Frontal cortex (tissue), 4 donors: ENCODE results near the gene GOLGA7B. TPM values are rescaled to one million over a fixed set of nuclear protein-coding genes. Genes with fewer than 3 reads are reported as not detected.

Source experiments
- DNase-seq, 2 donors: peaks; one replicate each; pipeline ENCODE4 v3.0.0; 2012; ENCODE audit warnings: low spot score in 2 of 2
- FAIRE-seq: peaks from 2 replicates; lab custom pipeline; 2012; peaks lifted over from hg19 to GRCh38; lab: Jason Lieb, UNC
- total RNA-seq: library from RNA; depleted of rRNA; stranded (reverse); fragments of >200 nt; gene quantifications from one replicate; pipeline ENCODE4 v1.2.3, GENCODE V29; 2014
- donor health status: control.
- donor health status: control.
- donor health status: control.

GOLGA7B gene
- 17.9 TPM for total RNA-seq

GRCh38 chr10:97849687-97850402 lies at the start of gene GOLGA7B:
GOLGA7B (plus strand) TSS chr10:97849843; CDS start chr10:97850304, 461 bp downstream.
- peak; percentile 62 to 66 for DNase-seq
- FAIRE-seq: no peak

DNA sequence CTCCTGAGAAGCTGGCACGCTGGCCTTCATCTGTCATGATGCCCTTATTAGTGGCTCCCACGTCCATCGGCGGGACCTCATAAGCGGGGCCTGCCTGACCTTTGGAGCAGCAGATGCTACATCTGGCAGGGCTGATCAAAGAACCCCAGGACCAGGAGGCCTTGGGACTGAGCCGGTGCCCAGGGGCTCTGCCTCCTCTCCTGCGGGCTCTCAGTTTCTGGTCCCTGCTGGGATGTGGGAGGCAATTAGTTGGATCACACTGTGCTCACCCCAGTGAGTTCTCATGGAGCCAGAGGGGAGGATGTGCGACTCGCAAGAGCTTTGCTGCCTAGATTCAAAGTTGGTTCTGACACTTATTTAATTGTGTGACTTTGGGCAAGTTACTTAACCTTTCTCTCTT lies 49.2 kb upstream of the GOLGA7B start:
- DNase-seq (no peak), FAIRE-seq (no peak)

DNA sequence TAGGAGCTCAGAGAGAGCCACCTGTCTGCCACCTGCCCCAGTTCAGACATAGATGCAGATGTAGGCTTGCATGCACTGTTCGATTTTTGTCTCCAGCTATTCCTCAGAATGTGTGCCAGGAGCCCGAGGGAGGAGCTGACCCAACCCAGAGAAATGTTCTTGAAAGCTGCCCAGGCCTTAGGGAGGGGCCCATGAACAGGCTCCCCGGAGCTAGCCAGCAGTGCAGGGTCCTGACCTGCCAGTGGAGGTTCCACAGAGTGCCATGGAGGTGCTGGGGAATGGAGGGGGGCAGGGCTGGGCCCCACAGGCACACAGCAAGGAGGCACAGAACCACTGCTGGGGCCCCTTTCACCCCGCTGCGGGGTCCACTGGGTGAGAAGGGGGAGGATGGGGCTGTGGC lies 48.2 kb upstream of the GOLGA7B start:
- no peak for FAIRE-seq

DNA sequence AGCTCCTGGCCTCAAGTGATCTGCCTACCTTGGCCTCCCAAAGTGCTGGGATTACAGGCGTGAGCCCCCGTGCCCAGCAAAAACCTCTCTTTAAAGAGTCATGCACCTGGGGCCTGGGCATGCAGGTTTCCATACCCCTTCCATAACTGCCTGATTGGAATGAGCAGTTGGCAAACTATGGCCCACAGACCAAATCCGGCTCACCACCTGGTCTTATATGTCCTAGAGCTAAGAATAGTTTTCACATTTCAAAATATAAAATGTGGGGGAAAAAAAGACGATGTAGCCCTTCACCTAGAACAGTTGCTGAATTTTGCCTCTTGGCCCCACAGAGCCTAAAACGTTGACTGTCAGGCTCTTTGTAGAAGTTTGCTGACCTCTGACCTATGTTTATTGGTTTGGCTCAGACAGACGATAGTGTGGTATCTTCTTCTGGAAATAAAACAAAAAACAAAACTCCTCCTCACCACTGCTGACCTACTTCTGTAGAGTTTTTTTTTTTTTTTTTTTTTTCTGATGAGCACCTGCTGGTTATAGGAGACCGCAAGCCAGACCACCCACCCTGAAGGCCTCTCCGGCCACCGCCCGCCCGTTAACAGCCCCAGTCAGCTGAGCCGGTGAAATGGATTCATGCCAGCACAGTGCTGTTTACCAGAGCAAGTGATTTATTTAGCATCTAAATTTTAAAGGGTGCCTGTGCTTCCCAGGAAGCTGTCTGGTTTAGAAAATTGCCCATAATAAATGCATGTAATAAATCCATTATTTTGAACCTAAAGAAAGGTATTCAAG lies 44.4 kb upstream of the GOLGA7B start:
- DNase-seq (no peak), FAIRE-seq (no peak)

More for the DNA sequence above, 48.2 kb upstream of the GOLGA7B start:
- no peak for DNase-seq

GRCh38 chr10:97805949-97806348 lies 43.7 kb upstream of the GOLGA7B start:
- DNase-seq (no peak), FAIRE-seq (no peak)

DNA sequence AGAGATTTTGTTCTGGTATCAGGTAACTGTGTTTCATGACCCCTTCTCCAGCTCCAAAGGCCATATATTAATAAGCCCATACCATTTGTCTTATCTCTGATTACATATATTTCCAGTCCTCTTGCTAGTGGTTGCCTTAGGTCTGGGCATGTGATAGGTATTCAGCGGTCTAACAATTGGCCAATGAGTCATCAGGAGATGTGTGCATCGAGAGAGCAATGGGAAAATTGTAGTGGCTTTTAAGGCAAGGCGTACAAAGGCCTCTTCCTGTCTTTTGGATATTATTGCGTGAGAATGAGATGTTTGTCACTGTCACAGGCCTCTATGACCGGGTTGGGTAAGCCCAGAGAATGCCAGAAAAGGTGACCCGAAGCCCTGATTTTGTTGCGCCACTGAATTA lies 39.2 kb upstream of the GOLGA7B start:
- DNase-seq (no peak), FAIRE-seq (no peak)

- no peak for FAIRE-seq
- no peak for DNase-seq
These were observed 37.7 kb upstream of the GOLGA7B start for GRCh38 chr10:97811958-97812357.

DNA sequence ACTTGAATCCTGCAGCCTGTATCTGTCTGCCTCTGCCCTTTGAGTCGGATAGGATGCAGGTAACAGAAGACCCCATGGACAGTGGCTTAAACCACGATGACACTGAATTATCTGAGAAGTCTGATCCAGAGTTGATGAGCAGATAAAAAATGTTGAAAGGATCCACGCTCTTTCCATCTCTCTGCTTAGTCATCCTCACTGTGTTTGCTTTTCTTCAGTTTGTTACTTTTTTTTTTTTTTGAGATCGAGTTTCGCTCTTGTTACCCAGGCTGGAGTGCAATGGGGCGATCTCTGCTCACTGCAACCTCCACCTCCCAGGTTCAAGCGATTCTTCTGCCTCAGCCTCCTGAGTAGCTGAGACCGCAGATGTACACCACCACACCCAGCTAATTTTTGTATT lies 36.9 kb upstream of the GOLGA7B start:
- DNase-seq: no peak
- no peak for FAIRE-seq

DNA sequence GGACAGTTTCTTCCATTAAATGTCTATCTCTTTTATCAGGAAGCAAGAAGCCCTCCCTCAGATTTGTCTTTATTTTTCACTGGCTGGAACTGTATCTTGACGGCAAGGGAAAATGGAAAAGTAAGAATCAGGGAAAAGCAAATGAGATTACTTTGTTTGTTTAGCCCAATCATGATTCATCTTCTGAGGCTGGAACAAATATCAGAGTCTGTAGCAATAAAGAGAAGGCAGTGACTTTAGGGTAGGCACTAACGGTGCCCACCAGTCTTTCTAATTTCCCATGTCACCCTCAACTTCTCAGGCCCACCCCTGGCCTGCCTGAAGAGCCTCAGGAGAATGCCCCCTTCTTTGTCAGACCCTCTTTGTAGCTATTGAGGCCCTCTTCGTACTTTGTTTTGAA lies 36.3 kb upstream of the GOLGA7B start:
- FAIRE-seq: no peak
- no peak for DNase-seq

- FAIRE-seq (no peak), DNase-seq (no peak)
These were observed 34.6 kb upstream of the GOLGA7B start for GRCh38 chr10:97814996-97815395.

GRCh38 chr10:97816609-97817008 lies 33.0 kb upstream of the GOLGA7B start:
- no peak for DNase-seq
- no peak for FAIRE-seq

DNA sequence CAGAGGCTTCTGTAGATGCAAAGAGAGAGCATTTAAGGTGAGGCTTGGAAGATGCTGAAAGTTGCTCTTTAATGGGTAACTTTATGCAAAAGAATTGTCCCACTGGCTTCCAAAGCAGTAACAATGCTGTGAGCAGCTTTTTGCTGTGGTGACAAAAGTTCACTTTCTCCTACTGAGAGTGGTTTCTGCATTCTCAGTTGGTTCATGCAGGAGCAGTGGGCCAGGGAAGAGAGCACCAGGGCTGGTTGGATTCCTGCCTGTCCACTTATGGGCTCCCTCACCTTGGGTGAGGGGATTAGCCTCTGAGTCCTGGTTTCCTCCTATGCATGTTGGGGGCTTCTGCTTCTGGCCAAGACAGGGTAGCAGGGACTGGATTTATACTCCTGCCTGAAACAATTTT lies 31.1 kb upstream of the GOLGA7B start:
- FAIRE-seq: no peak
- DNase-seq: no peak

GRCh38 chr10:97820096-97820704 lies 29.4 kb upstream of the GOLGA7B start:
- FAIRE-seq (no peak), DNase-seq (no peak)

DNA sequence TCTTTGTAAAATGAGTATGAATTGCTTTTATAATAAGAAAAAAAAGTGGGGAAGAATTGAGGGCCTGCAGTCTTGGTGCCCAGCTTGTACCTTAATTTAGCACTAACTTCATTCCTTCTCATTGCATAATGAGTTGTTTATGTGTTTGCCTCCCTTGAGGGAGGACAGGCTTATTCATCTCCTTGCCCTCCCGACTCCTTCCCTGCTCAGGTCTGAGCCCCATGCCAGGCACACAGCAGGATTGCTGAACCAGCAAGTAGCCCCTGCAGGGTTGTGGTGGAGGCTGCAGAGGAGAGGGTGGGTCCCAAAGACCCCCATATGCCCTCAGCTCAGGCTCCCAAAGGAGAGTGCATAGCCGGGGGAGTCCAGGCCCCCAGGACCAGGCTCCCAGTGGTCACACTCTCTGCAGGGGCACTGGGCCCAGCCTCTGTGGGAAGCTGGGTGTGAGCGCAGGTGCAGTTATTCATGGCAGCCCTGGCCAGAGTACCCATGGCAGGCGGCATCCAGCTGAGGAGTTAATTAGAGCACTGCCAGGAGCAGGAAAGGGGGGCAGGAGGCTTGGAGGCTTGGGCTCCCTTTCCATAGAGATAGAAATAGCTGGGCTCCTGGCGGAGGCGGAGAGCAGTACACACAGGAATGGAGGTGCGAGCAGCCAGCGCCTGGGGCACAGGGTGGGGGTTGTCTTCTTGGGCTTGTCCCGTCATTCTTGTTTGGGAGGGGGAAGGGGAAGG lies 28.2 kb upstream of the GOLGA7B start:
- no peak for FAIRE-seq
- DNase-seq: no peak

- no peak for FAIRE-seq
- no peak for DNase-seq
These were observed 27.4 kb upstream of the GOLGA7B start for GRCh38 chr10:97822261-97822687.

DNA sequence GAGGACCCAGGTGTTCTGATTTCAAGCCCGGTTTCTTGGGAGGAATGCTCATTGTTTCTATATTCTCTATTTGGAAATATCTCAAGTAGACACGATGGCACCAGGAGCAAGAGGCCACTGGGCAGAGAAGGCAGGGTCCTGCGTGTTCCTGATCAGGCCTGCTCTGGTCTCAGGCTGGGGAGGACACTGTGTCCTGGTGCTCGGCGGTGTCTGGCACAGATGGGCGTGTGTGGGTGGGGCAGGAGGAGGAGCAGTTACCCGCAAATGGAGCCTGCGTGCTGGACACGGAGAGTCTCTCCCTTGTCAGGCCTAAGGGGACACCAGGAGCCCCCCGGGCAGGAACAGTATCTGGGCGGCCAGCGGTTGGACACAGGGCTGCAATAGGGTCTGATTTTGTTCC lies 25.9 kb upstream of the GOLGA7B start:
- DNase-seq: no peak
- FAIRE-seq: no peak

DNA sequence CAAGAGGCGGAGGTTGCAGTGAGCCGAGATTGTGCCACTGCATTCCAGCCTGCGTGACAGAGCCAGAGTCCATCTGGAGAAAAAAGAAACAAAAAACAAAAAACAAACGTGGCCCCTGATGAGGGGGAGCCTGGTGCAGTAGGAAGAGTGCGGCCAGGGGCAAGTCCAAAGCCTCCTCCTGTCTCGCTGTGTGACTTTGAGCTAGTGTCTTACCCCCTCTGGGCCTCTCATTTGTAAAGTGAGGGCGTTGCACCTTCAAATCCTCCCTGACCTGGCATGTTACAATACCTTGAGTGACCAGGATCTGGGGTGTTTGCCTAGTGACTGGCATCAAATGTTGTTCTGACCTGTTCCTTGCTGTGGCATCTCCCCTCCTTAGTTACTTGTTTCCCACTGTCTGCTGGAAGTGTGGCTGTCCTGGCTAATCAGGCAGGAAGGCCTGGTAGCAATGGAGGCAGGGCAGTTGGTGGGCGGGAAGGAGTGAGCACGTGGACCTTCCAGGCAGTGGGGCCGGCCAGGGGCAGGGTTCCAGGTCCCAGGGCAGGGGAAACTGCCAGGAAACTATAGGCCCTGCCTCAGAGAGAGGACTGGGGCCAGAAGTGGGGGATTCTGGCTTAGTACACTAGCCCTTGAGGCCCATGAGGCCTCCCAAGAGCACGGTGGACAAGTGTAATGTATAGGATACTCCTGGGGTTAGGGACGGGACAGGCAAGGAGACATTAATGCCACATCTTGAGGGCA lies 24.5 kb upstream of the GOLGA7B start:
- DNase-seq: no peak
- FAIRE-seq: no peak

DNA sequence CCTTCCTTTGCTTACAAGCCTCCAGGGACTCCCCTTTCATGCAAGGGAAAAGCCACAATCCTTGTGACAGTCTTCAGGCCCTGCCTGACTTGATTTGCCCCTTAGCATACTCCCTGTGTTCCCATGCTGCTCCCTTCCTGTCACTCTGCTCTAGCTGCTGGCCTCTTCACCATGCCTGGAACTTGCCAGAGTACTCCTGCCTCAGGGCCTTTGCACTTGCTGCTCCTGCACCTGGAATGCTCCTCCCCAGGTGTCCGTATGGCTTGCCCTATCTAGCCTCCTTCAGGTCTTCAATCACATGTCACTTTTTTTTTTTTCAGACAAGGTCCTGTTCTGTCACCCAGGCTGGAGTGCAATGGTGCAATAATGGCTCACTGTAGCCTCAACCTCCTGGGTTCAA lies 22.8 kb upstream of the GOLGA7B start:
- no peak for DNase-seq
- no peak for FAIRE-seq

- FAIRE-seq: no peak
- no peak for DNase-seq
These were observed 21.8 kb upstream of the GOLGA7B start for GRCh38 chr10:97827702-97828291.
